ENCODE results near the gene ELP1. TPM values are rescaled to one million over a fixed set of nuclear protein-coding genes. Genes with fewer than 3 reads are reported as not detected.

ELP1 gene
- total and polyA plus RNA-seq, 4 donors: 9.3 to 27.7 (median 16.4) TPM

GRCh38 chr9:108830272-108830671, 103.7 kb downstream of the ELP1 start:
- TF ChIP-seq REST (IDR thresholded peaks at IDR 0.05): no peak
- no peak for TF ChIP-seq ZBTB33 (IDR thresholded peaks at IDR 0.05)
- TF ChIP-seq TAF1 (conservative IDR thresholded peaks at IDR 0.05): no peak
- TF ChIP-seq MAX (IDR thresholded peaks at IDR 0.05): no peak
- no peak for TF ChIP-seq NR2F2 (IDR thresholded peaks at IDR 0.05)
- no peak for TF ChIP-seq ATF3 (IDR thresholded peaks at IDR 0.05)
- TF ChIP-seq RXRA (IDR thresholded peaks at IDR 0.05): no peak
- no peak for TF ChIP-seq HNF4G (IDR thresholded peaks at IDR 0.05)
- TF ChIP-seq FOXA1 (IDR thresholded peaks at IDR 0.05): no peak
- TF ChIP-seq YY1 (IDR thresholded peaks at IDR 0.05): no peak
- no peak for TF ChIP-seq GABPA (IDR thresholded peaks at IDR 0.05 in 1 of 2, conservative IDR thresholded peaks at IDR 0.05 in 1 of 2)
- no peak for TF ChIP-seq EGR1 (IDR thresholded peaks at IDR 0.05; ENCODE audit: low read depth in 2 of 2)
- no peak for TF ChIP-seq HNF4A (conservative IDR thresholded peaks at IDR 0.05)
- TF ChIP-seq FOXA2 (IDR thresholded peaks at IDR 0.05): no peak
- no peak for TF ChIP-seq SP1 (IDR thresholded peaks at IDR 0.05)
- no peak for TF ChIP-seq RAD21 (IDR thresholded peaks at IDR 0.05)
- TF ChIP-seq CTCF (IDR thresholded peaks at IDR 0.05; ENCODE audit: low read depth, low read length, missing input control): no peak
- TF ChIP-seq JUND (IDR thresholded peaks at IDR 0.05): no peak
- WGBS: 82% methylated on average over 2 of the region's 2 CpGs
- no peak for DNase-seq (ENCODE audit: low spot score)

More at GRCh38 chr9:108830272-108830671, 103.7 kb downstream of the ELP1 start:
- Histone ChIP-seq H3K4me3 (ENCODE audit: low read depth in 1 of 3, low read length in 3 of 3) (no peak overlapping the region), H3K9me3 (ENCODE audit: control insufficient read depth in 4 of 4, low read length in 3 of 4) (no peaks in the 10 kb centered on the region), H3K4me1 (ENCODE audit: control insufficient read depth in 4 of 4, insufficient read depth in 4 of 4, low read length in 3 of 4) (peaks cover 0 to 2% (median 0%) of the 10 kb centered on the region in 4 donors), H3K27me3 (ENCODE audit: control insufficient read depth in 4 of 4, insufficient read depth in 4 of 4, low read length in 3 of 4) (no peaks in the 10 kb centered on the region), H3K36me3 (ENCODE audit: control insufficient read depth in 4 of 4, insufficient read depth in 3 of 4, low read depth in 1 of 4, low read length in 3 of 4) (no peaks in the 10 kb centered on the region), H3K27ac (ENCODE audit: low read depth in 1 of 2, low read length in 2 of 2) (no peak overlapping the region), H3K9ac (ENCODE audit: low read depth in 1 of 2, low read length in 2 of 2) (no peak overlapping the region)
